GM18498 (cell line): ENCODE measurements around the gene EIF2AK2.
A peak's percentile ranks its signal among the peaks of the same experiment; 100 is the strongest.

Experiments used
- ATAC-seq: cut with Tn5 transposase; IDR thresholded peaks from one replicate; pipeline ENCODE4 v1.9.1; 2021; ENCODE audit warnings: mild to moderate bottlenecking, moderate library complexity; ENCODE audit not compliant: unreplicated experiment

The EIF2AK2 gene

DNA sequence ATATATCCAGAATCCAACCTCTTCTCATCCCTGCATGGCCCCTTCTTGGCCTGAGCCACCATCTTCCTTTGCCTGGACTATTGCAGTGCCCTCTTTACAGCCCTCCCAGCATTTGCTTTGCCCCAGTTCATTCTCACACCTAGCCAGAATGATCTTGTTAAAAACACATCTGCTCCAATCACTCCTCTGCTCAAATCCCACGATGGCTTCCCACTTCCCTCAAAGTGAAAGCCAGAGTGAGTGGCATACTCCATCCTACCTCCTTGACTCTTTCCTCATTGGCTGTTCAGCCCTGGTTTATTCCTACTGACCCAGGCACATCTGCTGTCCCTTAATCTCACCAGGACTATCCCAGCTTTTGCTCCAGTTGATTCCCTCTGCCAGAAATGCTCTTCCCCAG lies 17.0 kb upstream of the EIF2AK2 start:
- ATAC-seq = no peak

DNA sequence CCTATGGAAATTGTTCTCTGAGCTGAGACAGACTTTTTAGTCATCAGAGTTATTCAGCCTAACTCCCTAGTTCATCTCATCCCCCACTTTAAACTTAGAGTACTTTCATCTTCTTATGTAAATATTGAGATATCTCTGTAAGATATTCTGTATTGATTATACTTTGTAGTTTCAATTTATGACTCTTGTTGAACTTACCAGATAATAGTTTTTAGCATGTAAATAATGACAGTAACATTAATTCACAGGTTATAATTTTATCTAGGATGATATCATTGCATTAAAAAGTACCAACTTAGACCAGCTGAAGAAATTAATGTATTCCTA lies 14.8 kb upstream of the EIF2AK2 start:
- ATAC-seq = no peak

DNA sequence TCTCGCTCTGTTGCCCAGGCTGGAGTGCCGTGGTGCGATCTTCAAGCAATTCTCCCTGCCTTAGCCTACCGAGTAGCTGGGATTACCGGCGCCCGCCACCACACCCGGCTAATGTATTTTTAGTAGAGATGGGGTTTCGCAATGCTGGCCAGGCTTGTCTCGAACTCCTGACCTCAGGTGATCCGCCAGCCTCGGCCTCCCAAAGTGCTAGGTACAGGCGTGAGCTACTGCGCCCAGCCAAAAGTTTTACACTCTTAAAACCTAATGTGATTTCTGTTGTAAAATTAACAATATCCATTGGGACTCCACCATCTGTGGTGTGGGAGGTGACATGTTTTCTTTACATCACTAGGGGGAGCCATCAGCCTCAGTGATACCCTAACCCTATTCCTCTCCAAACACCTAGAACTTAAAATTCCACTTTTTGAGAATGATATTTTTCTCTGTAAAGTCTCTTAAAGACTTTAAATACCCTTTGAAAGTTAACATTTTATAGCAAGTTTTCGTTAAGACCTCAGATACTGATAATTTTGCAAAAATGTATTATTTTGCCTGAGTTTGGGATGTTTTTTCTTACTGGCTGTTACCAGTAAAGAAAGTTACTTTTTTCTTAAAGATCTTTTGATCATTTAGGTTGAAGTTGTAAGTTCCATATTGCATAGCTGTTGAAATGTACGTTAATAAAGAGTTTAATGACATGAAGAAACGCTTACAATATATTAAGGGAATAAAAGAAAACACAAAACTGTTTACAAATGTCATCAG lies 11.6 kb upstream of the EIF2AK2 start:
- peak; percentile 50 for ATAC-seq

DNA sequence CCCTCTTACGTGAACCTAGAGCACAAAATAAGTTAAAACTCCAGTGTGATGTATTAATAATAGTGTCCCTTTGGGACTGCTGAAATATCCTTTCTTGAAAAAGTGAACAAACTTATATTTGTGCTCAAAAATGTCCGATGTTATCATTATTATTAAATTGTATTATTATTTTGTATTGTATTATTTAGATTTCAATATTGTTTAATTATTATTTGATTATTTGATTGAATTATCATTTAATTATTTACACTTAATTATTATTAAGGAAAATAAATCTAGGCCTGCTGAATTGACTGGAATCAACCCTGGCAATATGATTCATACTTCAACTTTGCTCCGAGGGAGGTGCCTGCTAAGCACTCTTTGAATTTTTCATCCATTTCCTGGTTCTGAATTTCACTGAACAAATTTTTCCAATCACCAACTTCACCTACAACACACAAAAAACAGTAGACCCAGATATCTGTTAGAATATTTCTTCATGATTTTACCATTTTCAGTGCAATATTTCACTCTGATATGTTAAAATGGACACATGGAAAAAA lies 10.9 kb upstream of the EIF2AK2 start:
- ATAC-seq = no peak

DNA sequence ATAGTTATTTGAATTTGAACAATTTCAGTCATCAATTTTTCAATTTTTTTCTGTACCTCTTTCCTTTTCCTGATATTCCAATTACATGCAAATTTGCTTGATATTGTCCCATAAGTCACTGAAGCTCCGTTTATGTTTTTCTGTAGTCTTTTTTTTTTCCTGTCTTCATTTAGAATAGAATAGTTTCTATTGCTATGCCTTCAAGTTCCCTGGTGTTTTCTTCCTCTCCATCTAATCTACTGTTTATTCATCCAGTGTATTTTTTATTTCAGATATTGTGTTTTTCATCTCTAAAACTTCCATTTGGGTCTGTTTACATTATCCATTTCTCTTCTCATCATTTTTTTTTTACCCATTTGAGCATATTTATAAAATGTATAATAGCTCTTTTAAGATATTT lies 8.0 kb upstream of the EIF2AK2 start:
- ATAC-seq = no peak

DNA sequence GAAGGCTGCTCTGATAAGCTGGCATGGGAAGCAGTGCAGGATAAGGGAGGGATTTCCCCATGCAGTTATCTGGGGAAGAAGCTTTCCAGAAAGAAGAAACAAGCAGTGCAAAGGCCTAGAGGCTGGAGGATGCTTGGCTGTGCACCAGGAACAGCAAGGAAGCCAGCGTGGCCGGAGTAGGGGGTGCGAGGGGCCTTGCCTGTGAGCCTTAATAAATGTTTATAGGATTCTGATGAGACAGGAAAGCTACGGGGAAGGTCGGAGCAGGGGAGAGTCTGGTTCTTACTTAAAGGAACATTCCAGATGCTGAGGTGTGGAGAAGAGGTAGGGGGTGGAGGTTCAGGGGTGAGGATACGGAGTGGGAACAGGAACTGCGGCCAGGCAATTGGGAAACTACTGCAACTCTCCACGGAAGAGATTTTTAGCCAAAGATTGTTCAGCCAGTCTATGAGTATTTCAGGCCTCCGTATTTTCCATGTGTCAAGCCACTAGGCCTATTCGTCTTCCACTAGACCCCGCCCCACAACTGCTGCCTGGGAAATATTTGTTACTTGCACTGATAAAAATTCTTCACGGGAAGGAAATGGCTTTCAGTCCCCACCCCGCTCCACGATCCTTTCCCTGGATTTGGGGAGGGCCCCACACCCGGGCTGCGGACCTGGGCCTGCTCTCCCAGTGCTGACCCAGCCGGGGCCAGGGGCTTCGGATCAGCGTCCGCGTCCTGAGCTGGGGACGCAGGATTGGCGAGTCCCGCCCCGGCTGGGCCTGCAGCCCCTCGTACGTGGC lies 516 bp downstream of the EIF2AK2 start:
- peak; percentile 40 for ATAC-seq

DNA sequence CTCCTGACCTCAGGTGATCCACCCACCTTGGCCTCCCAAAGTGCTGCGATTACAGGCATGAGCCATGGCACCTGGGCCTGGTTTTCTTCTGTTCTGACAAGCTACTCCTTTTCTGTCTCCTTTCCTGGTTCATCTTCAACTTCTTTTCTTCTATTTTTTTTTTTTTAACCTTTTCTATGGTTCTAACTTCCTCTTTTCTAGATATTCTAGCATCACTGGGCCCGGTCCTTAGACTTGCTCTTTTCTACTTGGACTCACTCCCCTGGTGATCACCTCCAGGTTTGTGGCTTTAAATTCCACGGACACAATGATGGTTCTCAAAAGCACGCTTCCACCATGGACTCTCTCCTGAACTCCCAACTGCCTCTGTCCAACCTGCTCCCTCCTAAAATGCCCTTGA lies 2.0 kb downstream of the EIF2AK2 start:
- ATAC-seq = no peak

DNA sequence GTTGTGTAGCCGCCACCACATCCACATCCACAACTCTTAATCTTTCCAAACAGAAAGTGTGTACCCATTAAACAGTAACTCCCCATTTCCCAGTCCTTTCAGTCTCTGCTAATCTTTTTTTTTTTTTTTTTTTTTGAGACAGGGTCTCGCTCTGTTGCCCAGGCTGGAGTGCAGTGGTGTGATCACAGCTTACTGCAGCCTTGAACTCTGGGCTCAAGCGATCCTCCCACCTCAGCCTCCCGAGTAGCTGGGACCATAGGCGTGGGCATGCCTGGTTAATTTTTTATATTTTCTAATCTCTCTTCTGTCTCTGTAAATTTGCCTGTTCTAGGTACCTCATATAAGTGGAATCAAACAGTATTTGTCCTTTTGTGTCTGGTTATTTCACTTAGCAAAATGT lies 3.6 kb downstream of the EIF2AK2 start:
- no peak for ATAC-seq

DNA sequence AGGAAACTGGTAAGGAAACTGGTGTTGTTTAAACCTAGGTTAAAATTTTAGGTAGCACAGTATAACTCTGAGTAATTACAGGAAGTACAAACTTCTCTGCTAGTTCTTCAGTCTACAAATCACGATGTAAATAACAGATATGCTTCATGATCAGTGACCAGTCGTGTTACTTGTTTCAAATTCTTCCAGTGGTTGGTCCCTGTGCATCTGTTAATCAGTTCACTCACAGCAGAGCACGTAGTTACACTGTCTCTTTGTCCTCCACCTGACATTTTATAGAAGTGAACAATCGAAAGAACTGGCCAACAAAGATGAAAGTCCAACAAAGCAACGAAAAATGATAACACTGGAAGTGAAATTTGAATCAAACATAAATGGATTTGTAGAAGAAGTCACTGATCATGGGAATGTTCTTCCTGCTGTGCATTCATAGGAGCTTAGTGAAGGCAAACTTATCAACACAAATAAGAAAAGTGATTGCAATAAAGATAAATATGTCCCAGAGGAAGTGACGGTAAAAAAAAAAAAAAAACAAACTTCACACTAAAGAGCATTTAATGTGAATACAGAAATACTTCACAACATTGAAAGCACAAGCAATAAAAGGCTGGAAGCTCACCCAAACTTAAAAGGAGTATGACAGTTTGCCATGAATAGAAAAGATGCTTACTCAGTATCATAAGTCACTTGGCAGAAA lies 7.0 kb downstream of the EIF2AK2 start:
- ATAC-seq = no peak

DNA sequence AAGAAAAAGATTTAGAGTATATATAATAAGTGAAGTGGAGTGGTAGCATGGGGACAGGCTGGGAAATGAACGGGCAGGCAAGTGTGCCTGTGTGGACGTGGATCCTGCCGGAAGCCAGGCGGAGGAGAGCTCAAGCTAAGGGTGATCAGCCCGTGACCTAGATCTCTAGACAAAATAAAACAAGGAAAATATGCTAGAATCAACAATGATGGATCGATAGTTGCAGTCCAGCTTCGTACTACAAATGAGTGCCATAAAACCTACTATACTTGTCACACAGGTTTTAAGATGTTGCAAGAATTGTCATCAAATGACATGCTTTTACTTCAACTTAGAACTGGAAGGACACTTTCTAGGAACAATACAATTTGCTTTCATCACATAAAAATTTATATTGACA lies 8.5 kb downstream of the EIF2AK2 start:
- no peak for ATAC-seq

DNA sequence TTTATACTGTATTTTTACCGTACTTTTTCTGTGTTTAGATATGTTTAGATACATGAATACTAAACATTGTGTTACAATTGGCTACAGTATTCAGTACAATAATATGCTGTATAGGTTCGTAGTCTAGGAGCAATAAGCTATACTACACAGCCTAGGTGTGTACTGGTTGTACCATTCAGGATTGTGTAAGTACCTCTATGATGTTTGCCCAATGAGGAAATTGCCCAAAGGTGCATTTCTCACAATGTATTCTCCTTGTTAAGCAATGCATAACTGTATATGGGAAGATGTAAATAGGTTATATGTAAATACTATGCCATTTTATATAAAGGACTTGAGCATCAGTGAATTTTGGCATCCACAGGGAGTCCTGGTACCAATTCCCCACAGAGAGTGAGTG lies 10.7 kb downstream of the EIF2AK2 start:
- ATAC-seq = no peak

DNA sequence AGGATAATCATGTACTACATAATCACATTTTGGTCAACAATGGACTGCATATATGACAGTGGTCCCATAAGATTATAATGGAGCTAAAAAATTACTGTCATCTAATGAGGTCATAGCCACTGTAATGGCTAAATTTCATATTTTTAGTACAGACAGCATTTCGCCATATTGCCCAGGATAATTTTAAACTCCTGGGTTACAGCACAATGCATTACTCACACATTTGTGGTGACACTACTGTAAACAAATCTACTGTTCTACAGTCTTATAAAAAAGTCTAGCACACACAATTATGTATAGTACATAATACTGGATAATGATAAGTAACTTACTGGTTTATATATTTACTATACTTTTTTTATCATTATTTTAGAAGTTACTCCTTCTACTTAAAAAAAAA lies 12.8 kb downstream of the EIF2AK2 start:
- no peak for ATAC-seq

DNA sequence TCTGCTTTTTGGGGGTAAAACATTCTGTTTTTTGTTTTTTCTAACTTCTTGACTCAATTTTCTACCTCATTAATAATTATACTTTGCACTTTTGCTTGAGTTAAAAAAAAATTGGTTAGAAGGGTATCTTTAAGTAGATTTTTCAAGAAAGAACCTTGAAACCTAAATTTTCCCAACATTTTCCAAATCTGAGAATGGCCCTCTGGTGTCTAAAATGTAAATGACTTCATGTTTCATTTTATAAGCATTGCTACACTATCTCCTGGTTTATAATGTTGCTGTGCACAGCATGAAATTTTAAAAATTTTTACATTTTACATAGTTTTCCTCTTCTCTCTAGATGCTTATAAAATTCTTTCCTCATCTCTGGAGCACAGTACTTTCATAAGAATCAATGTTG lies 14.2 kb downstream of the EIF2AK2 start:
- no peak for ATAC-seq

DNA sequence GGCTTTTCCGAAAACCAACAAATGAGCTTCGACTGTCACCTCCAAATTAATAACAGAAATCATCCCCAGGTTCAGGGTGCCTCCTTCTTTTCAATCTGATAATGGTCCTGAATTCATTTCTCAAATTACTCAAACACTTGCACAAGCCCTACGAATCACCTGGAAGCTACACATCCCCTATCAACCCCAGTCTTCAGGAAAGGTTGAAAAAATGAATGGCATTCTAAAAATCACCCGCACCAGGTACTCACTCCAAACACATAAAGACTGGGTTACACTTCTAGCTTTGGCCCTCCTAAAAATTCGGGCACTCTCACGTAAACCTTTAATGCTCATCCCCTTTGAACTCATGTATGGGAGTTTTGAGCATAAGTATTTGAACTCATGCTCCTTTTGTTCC lies 23.9 kb downstream of the EIF2AK2 start:
- no peak for ATAC-seq

DNA sequence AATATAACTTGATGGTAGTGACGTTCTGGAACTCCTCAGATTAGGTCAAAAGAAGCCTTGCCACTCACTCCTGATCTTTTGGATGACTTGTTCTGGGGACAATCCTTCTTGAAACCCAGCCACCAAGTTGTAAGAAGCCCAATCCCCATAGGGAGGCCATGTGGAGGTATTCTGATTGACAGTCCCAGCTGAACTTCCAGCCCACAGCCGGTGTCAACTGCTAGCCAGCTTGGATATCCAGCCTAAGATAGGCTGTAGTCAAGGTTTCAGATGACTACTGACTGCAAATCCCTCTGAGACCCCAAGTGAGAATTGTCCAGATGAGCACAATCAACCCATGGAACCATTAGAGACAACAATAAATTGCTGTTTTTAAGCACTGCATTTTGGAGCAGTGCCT lies 31.4 kb downstream of the EIF2AK2 start:
- ATAC-seq = no peak

DNA sequence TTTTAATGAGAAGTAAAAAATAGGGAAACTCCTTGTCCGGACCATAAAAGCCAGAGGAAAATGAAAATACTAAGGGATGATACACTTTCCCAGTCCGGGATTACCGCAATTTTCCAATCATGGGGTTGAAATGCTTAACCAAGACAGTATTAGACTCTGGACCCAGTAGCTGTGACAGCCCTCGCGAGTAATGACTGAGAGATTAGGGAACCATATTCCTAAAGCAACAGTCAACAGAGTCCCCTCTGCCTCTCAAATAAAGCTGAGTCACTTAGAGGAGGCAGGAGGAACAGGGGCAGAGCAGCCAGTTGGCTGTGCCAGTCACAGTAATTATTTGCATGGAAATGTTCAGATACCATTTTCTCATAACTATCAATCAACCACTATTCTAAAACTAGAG lies 37.6 kb downstream of the EIF2AK2 start:
- no peak for ATAC-seq

DNA sequence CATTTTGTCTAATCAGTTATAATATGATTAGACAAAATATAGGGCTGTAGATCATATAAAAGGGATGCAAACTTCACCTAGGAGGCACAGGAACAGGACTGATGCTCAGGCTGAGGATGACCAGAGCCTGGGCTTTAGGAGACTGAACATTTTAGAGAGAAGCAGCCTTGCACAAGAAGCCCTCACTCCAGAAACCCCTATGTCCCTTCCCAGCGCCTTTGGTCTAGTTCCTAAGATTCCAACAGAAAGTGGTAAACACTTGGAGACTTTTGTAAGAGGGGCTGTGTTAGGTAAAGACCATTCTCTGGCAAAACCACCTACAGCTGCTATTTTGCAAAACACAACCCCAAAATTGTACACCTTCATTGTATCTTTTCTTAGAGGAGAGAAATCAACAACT lies 39.2 kb downstream of the EIF2AK2 start:
- no peak for ATAC-seq

DNA sequence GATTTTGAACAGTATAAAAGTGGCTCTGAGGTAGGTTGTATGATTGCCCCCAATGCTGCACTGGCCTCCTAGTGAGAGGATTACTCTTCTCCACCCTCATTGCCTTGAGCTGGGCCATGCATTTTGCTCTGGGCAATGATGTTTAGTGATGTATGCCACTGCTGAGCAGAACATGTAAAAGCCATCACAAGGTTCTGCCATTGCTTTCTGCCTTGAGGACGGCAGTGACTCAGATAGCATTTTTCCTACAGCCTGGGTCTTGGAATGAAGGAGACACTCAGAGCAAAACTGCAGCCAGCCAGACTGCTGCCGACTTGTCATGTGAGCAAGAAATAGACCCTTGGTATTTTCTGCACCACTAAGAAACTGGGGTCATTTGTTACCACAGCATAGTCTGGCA lies 44.8 kb downstream of the EIF2AK2 start:
- ATAC-seq = no peak

DNA sequence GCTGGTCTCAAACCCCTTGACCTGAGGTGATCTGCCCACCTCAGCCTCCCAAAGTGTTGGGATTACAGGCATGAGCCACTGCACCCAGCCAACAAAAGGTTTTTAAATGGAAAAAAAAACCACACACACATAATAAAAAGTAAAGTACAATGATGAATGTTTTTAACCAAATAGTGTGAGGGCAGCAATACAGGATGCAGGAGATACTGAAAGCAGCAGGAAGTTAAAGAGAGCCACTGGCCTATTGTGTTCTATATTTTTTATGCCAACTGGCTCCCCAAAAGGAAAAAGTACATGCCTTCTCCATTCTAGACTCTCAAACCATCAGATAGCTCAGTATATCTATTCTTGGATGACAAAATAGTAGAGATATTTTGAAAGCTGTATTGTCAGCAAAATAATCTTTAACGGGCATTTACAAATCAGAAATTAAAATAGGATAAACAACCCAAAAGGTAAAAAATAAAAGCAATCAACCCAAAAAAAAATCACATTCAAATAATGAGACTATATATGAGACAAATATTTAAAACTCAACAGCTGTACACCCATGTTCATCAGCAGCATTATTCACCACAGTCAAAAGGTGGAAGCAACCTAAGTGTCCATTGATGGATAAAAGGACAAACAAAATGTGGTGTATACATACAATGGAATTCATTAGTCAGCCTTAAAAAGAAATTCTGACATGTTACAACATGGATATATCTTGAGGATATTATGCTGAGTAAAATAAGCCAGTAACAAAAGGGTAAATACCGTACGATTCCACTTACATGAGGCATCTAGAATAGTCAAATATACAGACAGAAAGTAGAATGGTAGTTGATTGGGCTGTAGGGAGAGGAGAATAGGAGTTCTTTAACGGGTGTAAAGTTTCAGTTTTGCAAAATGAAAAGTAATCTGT lies 46.2 kb downstream of the EIF2AK2 start:
- ATAC-seq = no peak

DNA sequence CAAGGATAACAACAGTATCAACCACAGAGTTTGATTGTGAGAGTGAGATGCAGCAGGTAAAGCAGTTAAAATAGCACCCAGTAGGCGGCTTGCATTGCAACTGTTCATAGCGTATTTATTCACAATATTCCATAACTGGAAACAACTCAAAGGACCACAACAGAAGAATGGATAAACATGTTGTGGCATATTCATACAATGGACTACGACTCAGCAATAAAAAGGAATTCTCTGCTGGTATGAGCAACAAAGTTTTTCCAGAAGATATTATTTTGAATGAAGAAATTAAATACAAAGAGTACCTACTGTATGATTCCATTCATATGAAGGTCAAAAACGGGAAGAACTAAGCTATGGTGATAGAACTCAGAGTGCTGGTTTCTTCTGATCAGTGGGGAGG lies 47.3 kb downstream of the EIF2AK2 start:
- no peak for ATAC-seq

DNA sequence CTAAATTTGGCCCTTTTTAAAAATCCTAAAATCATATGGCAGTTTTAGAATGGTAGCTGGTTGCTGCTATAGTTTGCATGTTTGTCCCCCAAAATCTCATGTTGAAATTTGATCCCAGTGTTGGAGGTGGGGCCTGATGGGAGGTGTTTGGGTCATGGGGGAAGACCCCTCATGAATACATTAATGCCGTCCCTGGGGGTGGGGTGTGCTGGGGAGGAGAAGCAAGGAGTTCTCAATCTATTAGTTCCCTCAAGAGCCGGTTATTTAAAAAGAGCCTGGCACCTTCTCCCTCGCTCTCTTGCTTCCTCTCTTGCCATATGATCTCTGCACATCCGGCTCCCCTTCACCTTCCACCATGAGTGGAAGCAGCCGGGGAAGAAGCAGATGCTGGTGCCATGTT lies 51.6 kb downstream of the EIF2AK2 start:
- ATAC-seq = no peak
